ENCODE measurements around the gene SNX17.
"Not testable (repeated sequence)": the region's sequence is repeated elsewhere in the genome, so short reads cannot be mapped to it uniquely, and the experiment has no call there.

SNX17 gene

DNA sequence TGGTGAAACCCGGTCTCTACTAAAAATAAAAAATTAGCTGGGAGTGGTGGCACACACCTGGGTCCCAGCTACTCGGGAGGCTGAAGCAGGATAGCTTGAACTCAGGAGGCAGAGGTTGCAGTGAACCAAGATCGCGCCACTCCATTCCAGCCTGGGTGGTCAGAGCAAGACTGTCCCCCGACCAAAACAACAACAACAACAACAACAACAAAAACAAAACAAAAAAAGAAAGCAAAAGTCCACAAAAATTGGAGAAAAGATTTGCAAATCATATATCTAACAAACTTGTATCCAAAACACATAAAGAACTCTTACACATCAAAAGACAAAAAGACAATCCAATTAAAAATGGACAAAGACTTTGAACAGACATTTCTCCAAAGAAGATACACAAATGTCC is 28.5 kb downstream of the SNX17 start:
- no peak for DNase-seq (ENCODE audit: low read depth)

DNA sequence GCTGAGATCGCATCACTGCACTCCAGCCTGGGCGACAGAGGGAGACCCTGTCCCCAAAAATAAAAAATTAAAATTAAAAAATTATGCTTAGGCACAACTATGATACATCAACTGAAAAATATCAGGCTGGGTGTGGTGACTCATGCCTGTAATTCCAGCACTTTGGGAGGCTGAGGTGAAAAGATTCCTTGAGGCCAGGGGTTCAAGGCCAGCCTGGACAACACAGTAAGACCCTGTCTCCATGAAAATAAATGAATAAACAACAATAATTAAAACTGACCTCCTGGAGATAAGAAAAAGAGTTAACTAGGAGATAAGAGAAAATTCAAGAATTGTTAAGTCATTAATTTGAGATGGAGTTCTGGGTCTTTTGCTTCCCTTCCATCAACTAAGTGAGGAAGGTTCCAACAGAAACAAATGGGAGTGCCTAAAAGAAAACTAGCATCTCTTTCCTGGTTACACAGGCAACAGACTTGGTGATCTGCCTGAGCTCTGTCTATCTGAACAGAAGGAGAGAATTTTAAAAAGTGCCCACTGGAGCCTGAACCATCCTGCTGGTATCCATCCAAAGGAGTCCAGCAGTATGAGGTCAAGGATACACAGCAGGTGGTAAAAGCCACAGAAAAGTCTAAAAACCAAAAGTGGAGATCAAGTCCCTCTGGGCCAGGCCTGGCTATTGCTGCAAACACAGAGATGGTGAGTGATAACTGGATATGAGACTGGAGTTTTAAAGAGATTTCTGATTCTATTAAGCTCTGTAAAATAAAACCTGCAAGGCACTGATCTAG is 30.1 kb downstream of the SNX17 start:
- DNase-seq (ENCODE audit: low read depth) = no peak

DNA sequence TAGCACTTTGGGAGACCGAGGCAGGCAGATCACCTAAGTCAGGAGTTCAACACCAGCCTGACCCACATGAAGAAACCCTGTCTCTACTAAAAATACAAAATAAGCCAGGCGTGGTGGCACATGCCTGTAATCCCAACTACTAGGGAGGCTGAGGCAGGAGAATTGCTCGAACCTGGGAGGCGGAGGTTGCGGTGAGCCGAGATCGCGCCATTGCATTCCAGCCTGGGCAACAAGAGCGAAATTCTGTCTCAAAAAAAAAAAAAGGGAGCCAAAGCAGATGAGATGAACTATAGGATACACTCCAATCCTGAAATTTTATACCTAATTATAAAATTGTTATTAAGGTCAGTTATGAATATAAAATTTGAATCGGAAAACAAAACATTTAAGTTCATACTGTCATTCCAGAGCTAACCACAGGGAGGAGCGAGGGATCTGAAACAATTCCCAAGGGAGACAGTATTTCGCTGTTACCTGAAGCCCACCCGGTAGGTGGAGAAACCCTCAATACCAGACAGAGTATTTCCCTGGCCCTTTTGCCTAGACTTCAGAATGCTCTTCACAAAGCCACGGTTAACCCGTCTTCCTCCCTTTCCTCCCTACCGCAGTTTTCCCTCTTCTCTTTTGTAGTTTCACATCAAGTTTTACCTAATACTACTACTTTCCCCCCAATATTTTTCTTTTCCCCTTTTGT is 37.5 kb downstream of the SNX17 start:
- peak; percentile 52 for DNase-seq (ENCODE audit: low read depth)

DNA sequence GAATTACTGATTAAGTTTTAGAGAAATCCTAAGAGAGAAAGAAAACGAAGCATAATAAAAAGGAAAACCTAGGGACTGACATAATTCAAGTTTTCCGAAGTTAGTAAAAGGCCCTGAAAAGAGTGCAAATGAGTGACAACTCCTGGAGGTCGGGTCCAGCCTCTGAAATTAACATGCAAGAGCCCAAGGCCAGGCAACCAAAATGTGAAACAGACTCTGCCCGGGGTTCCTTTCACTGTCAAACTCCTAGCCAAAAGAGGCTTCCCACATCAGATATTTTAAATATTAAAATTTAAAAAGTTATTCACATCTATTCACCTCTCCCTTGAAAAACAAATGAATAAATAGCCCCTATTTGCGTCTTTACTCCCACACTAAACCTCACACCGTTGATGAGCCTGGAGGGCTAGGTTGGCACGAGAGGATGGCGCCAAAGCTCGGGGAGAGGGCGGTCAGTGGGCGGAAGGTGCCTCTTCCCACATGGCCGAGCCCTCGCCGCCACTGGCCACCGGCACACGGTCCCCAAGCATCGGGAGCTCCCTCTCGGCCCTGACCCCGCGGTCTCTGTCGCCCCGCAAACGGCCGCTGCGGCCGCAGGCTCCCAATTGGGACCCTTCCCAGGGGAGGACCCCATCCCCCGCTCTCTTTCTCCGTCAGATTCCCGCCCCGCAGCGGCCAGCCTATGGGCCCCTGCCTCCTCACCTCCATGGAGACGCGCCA is 38.3 kb downstream of the SNX17 start:
- DNase-seq (ENCODE audit: low read depth) = no peak

DNA sequence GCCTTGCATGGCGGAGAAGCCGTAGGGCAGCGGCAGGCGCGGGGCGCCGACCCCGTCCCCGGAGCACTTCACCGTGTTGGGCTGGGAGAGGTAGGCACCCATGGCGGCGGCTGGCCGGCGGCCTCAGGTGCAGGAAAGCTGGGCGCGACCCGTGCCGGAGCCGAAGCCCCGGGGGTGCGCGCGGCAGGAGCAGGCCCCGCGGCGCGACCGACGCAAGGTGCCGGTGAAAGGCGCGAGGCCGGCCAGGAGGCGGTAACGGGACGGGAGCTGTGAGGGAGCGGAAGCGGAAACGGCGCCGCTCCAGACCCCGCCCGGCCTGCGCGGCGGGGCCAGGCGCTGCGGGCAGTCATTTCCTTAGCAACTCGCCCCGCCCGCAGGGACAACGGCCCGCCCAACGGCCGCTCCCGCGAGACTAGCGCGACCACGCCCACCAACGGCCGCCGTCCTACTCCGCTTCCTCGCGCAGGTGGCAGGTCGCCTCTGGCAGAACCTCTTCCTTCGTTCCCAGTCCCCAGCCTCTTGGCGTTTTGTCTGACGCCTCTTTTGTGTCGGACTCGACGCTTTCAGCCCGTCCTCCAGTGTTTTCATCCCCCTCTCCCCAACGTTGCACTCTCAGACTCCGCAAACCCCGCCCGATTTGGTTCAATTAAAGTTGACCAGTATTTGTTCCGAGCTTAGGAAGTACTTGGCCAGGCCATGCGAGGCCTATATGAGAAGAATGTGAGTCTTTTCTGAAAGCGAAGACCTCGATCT is 39.1 kb downstream of the SNX17 start, which contains the start of gene PPM1G:
Gene PPM1G, minus strand, starts transcription at position 271 of the 753 bp plus-strand sequence. Its CDS starts 169 bp downstream, at position 102.
- DNase-seq (ENCODE audit: low read depth) = peak; percentile 85

DNA sequence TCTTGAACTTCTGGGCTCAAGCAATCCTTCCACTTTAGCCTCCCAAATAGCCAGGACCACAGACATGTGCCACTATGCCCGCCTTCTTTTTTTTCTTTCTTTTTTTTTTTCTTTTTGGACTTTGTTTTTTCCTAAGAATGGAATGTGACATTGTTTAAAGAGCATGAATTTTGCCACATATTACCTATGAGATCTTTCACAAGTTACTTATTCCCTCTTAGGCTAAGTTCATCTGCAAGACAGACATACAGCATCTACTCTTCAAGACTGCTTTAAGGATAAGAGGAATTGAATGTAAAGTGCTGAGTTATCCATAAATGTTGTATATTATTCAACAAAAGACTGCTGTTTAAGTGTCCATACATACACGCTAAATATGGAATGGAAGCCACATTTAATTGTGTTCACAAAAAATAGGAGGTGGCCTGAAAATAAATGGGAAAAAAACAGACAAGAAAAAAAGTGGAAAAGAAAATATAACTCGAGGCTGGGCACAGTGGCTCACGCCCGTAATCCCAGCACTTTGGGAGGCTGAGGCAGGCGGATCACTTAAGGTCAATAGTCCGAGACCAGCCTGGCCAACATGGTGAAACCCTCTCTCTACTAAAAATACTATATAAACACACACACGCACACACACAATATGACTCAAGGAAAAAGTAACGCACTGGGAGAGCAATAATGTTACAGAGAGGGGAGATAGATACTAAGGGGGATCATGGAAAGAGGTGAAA is 42.2 kb downstream of the SNX17 start:
- no peak for DNase-seq (ENCODE audit: low read depth)

DNA sequence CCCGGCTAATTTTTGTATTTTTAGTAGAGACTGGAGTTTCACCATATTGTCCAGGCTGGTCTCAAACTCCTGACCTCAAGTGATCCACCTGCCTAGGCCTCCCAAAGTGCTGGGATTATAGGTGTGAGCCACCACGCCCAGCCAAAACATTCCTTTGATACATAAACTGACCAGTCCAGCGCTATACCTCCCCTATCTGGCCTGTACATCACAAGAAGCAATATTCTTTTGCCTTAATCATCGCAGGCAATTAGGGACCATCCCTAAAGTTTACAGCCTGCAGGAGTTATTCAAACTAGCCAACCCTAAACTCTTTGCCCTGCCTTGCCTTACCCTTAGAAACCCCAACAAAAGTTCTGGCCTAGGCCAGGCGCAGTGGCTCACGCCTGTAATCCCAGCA is 45.7 kb downstream of the SNX17 start:
- no peak for DNase-seq (ENCODE audit: low read depth)

DNA sequence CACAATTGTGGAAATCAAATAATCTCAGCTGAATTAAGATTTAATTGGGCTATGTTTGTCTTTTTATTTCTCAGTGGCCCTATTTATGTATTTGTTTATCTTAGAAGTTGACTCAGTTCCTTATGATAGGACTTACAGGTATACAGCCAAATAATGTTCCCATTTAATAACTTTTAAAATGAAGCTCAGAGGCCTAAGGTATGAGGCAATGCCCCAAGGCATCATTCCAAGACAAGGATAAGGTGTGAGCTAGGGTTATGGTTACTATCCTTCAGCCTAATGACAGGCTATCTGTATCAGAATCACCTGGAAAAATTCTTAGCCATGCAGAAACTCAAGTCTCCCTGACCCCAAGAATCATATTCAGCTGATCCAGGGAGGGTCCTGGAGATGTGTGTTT is 50.6 kb downstream of the SNX17 start:
- no peak for DNase-seq (ENCODE audit: low read depth)

DNA sequence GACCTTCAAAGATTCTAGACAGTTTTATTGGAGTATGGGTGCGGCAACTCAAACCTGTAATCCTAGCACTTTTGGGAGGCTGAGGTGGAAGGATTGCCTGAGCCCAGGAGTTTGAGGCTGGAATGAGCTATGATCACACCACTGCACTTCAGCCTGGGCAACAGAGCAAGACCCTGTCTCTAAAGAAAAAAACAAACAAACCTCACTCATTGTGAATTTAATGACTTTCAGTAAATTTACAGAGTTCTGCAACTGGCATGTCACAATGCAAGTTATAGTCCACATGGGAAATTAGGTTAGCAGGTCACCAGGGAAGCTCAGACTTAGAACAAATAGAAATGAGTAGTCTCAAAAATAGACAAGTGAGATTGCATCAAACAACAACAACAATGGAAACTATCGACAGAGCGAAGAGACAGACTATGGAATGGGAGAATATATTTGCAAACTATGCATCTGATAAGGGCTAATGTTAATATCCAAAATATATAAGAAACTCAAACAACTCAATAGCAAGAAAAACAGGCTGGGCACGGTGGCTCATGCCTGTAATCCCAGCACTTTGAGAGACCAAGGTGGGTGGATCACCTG is 51.3 kb downstream of the SNX17 start:
- DNase-seq (ENCODE audit: low read depth) = no peak

DNA sequence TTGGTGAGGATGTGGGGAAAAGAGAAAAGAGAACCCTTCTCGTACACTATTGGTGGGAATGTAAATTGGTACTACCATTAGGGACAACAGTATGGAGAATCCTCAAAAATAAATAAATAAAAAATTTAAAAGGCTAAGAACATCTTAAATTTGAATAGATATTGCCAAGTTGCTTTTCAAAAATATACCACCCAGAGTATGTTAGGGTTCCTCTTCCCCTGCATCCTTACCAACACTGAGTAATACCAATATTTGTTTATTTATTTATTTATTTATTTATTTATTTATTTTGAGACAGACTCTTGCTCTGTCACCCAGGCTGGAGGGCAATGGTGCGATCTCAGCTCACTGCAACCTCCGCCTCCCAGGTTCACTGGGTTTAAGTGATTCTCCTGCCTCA is 52.5 kb downstream of the SNX17 start:
- DNase-seq (ENCODE audit: low read depth) = no peak

DNA sequence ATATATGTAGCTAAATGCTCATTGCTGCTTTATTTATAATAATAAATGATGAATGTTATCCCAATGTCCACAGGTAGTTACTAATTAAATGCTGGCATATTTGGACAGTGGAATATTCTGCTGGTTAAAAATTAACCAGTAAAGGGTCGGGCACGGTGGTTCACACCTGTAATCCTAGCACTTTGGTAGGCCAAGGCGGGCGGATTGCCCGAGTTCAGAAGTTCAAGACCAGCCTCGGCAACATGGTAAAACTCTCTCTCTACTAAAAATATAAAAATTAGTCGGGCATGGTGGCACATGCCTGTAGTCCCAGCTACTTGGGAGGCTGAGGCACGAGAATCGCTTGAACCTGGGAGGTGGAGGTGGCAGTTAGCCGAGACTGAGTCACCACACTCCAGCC is 54.6 kb downstream of the SNX17 start:
- DNase-seq (ENCODE audit: low read depth) = not testable (repeated sequence)
